ENCODE results near the gene FOXO1. TPM values are rescaled to one million over a fixed set of nuclear protein-coding genes. Genes with fewer than 3 reads are reported as not detected.

FOXO1 gene
- total RNA-seq, 4 donors from 2014 or later: 153 to 194 (median 176) TPM

DNA sequence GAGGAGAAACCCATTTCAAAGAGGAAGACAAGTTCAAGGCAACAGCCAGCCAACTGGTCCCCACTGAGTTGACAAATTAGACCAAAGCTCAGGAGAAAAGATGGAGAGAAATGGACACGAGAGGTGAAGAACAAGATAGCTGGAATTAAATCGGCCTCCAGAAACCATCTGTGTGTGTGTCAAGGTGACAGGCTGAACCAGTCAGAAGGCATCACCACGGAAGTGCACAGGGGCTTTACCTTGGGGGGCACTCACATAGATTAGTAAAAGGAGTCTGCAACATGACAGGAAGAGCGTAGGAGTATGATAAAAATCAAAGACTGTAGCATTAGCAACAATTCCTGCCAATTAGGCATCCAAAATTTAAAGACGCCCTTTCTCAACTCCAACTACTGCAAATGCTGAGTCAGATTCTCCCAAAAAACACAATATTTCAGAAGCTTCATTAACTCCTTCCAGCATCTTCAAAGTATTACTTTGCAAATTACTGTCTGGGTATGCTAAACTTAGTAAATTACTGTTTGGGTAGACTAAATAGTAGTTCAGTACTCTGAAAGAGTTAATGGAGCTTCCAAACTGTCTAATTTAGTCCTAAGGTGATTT lies 66.2 kb downstream of the FOXO1 start:
- Histone ChIP-seq H3K27ac (no peak overlapping the region), H3K27me3 (no peaks in the 10 kb centered on the region), H3K4me1 (peaks cover 0 to 88% (median 29%) of the 10 kb centered on the region in 4 donors), H3K4me3 (no peak overlapping the region), H3K36me3 (peaks cover 0 to 4% (median 0%) of the 10 kb centered on the region in 3 donors), H3K9me3 (no peaks in the 10 kb centered on the region)
- 89 to 91% methylated on average over 5 of the region's 5 CpGs for WGBS, 2 donors
- no peak for TF ChIP-seq CTCF (IDR thresholded peaks at IDR 0.05)
- TF ChIP-seq EP300 (IDR thresholded peaks at IDR 0.05): no peak
- TF ChIP-seq POLR2A (IDR thresholded peaks at IDR 0.05): no peak
- no peak for DNase-seq (ENCODE audit: low spot score in 2 of 2)

- Histone ChIP-seq H3K4me1 (peaks cover 0 to 87% (median 29%) of the 10 kb centered on the region in 4 donors), H3K4me3 (no peak overlapping the region), H3K36me3 (peaks cover 0 to 4% (median 0%) of the 10 kb centered on the region in 3 donors), H3K27me3 (no peaks in the 10 kb centered on the region), H3K27ac (no peak overlapping the region), H3K9me3 (no peaks in the 10 kb centered on the region)
- WGBS, 2 donors: 80 to 81% methylated on average over 2 of the region's 2 CpGs
- no peak for DNase-seq (ENCODE audit: low spot score in 2 of 2)
- no peak for TF ChIP-seq POLR2A (IDR thresholded peaks at IDR 0.05)
- TF ChIP-seq EP300 (IDR thresholded peaks at IDR 0.05): no peak
- TF ChIP-seq CTCF (IDR thresholded peaks at IDR 0.05): no peak
Observed at GRCh38 chr13:40599747-40600146, 66.7 kb downstream of the FOXO1 start.

DNA sequence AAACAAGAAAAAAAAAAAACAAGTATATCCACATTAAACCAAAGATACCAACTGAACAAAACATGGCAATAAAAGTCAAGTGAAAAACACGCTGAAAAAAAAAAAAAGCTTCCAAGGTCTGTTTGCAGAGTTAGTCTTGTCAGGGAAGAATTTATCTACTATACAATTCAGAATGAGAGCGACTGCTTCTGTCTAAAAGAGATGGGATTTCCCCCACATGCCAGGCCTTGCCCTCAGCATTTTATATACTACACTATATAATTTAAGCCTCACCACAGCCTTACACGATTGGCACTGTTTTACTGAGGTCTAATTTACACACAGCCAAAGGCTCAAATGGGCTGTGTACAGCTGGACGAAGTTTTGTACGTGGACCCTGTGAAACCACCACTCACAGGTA lies 67.3 kb downstream of the FOXO1 start:
- H3K27ac ChIP-seq: no peak overlapping the region
- H3K4me1 ChIP-seq: peaks cover 0 to 87% (median 29%) of the 10 kb centered on the region in 4 donors
- H3K4me3 ChIP-seq: no peak overlapping the region
- DNase-seq (ENCODE audit: low spot score in 2 of 2): no peak
- TF ChIP-seq POLR2A (IDR thresholded peaks at IDR 0.05) (no peak), CTCF (IDR thresholded peaks at IDR 0.05) (no peak), EP300 (IDR thresholded peaks at IDR 0.05) (no peak)
- 71 to 76% methylated on average over 5 of the region's 5 CpGs for WGBS, 2 donors
- peaks cover 0 to 4% (median 0%) of the 10 kb centered on the region in 3 donors for H3K36me3 ChIP-seq
- H3K27me3 ChIP-seq: no peaks in the 10 kb centered on the region
- H3K9me3 ChIP-seq: no peaks in the 10 kb centered on the region

DNA sequence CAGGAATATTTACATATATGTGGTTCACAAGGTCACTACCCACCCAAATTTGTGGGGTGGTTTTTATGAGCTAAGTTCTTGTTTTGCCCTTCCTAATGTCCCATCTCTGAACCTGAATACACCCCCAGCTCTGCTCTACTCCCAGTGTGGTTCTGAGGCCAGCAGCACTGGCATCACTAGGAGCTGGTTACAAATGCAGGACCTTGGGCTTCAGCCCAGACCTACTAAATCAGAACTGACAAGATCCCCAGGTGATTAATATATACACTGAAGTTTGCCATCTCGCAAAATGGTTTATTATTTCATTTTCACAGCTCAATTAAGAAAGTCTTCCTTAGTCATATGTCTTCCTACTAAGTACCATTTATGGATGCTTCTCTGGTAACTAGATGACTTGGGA lies 67.9 kb downstream of the FOXO1 start:
- H3K27me3 ChIP-seq: no peaks in the 10 kb centered on the region
- WGBS, 2 donors: 81 to 88% methylated on average over 1 of the region's 1 CpG
- peak overlapping the region in 1 of 4 donors; percentile 34 for H3K27ac ChIP-seq
- DNase-seq (ENCODE audit: low spot score in 2 of 2): no peak
- H3K4me1 ChIP-seq: peaks cover 0 to 87% (median 31%) of the 10 kb centered on the region in 4 donors
- H3K9me3 ChIP-seq: no peaks in the 10 kb centered on the region
- TF ChIP-seq CTCF (IDR thresholded peaks at IDR 0.05): no peak
- no peak for TF ChIP-seq POLR2A (IDR thresholded peaks at IDR 0.05)
- TF ChIP-seq EP300 (IDR thresholded peaks at IDR 0.05): no peak
- H3K36me3 ChIP-seq: peaks cover 0 to 4% (median 0%) of the 10 kb centered on the region in 3 donors
- H3K4me3 ChIP-seq: no peak overlapping the region

- WGBS, 2 donors: 61 to 74% methylated on average over 11 of the region's 11 CpGs
- no peak overlapping the region for H3K4me3 ChIP-seq
Observed at GRCh38 chr13:40597735-40598365, 68.6 kb downstream of the FOXO1 start.

More at GRCh38 chr13:40597735-40598365, 68.6 kb downstream of the FOXO1 start:
- no peak for DNase-seq (ENCODE audit: low spot score in 2 of 2)
- TF ChIP-seq EP300 (IDR thresholded peaks at IDR 0.05) (no peak), CTCF (IDR thresholded peaks at IDR 0.05) (no peak), POLR2A (IDR thresholded peaks at IDR 0.05) (no peak)
- H3K4me1 ChIP-seq: peaks cover 0 to 85% (median 36%) of the 10 kb centered on the region in 4 donors
- no peaks in the 10 kb centered on the region for H3K27me3 ChIP-seq
- H3K9me3 ChIP-seq: no peaks in the 10 kb centered on the region
- peaks cover 0 to 4% (median 0%) of the 10 kb centered on the region in 3 donors for H3K36me3 ChIP-seq
- peak overlapping the region in 2 of 4 donors; percentile 34 to 43 for H3K27ac ChIP-seq
